ENCODE results near the gene TTC7B.
A peak's percentile ranks its signal among the peaks of the same experiment; 100 is the strongest.
"Not testable (repeated sequence)": the region's sequence is repeated elsewhere in the genome, so short reads cannot be mapped to it uniquely, and the experiment has no call there.

TTC7B gene

GRCh38 chr14:90831821-90832220, 15.6 kb upstream of the TTC7B start:
- H3K27ac ChIP-seq (ENCODE audit: insufficient read depth, low read depth, low read length, poor library complexity, severe bottlenecking), result no peak overlapping the region
- peaks cover 3% of the 10 kb centered on the region for H3K4me1 ChIP-seq (ENCODE audit: control insufficient read depth, insufficient read depth, low read length)
- H3K27me3 ChIP-seq (ENCODE audit: control insufficient read depth, insufficient read depth, low read length, poor library complexity, severe bottlenecking), result peaks cover 29% of the 10 kb centered on the region
- H3K9me3 ChIP-seq (ENCODE audit: control insufficient read depth, low read length), result no peaks in the 10 kb centered on the region
- H3K36me3 ChIP-seq (ENCODE audit: control insufficient read depth, insufficient read depth, low read length), result no peaks in the 10 kb centered on the region
- no peak overlapping the region for H3K4me3 ChIP-seq (ENCODE audit: insufficient read depth, low read depth, low read length)
- WGBS, 2 experiments, result 94 to 95% methylated on average over 10 of the region's 10 CpGs

GRCh38 chr14:90830931-90831701, 14.9 kb upstream of the TTC7B start:
- no peaks in the 10 kb centered on the region for H3K9me3 ChIP-seq (ENCODE audit: control insufficient read depth, low read length)
- H3K27me3 ChIP-seq (ENCODE audit: control insufficient read depth, insufficient read depth, low read length, poor library complexity, severe bottlenecking), result peaks cover 36% of the 10 kb centered on the region
- H3K36me3 ChIP-seq (ENCODE audit: control insufficient read depth, insufficient read depth, low read length), result no peaks in the 10 kb centered on the region
- H3K27ac ChIP-seq (ENCODE audit: insufficient read depth, low read depth, low read length, poor library complexity, severe bottlenecking), result no peak overlapping the region
- 90 to 92% methylated on average over 26 of the region's 26 CpGs for WGBS, 2 experiments
- no peak overlapping the region for H3K4me3 ChIP-seq (ENCODE audit: insufficient read depth, low read depth, low read length)
- H3K4me1 ChIP-seq (ENCODE audit: control insufficient read depth, insufficient read depth, low read length), result peaks cover 3% of the 10 kb centered on the region

GRCh38 chr14:90829677-90830076, 13.4 kb upstream of the TTC7B start:
- no peaks in the 10 kb centered on the region for H3K9me3 ChIP-seq (ENCODE audit: control insufficient read depth, low read length)
- peaks cover 3% of the 10 kb centered on the region for H3K4me1 ChIP-seq (ENCODE audit: control insufficient read depth, insufficient read depth, low read length)
- H3K4me3 ChIP-seq (ENCODE audit: insufficient read depth, low read depth, low read length), result no peak overlapping the region
- peaks cover 36% of the 10 kb centered on the region for H3K27me3 ChIP-seq (ENCODE audit: control insufficient read depth, insufficient read depth, low read length, poor library complexity, severe bottlenecking)
- H3K36me3 ChIP-seq (ENCODE audit: control insufficient read depth, insufficient read depth, low read length), result no peaks in the 10 kb centered on the region
- WGBS, 2 experiments, result 94 to 96% methylated on average over 4 of the region's 4 CpGs
- H3K27ac ChIP-seq (ENCODE audit: insufficient read depth, low read depth, low read length, poor library complexity, severe bottlenecking), result no peak overlapping the region

- peaks cover 36% of the 10 kb centered on the region for H3K27me3 ChIP-seq (ENCODE audit: control insufficient read depth, insufficient read depth, low read length, poor library complexity, severe bottlenecking)
- 88% methylated on average over 17 of the region's 17 CpGs for WGBS, 2 experiments
- H3K36me3 ChIP-seq (ENCODE audit: control insufficient read depth, insufficient read depth, low read length), result no peaks in the 10 kb centered on the region
- H3K4me3 ChIP-seq (ENCODE audit: insufficient read depth, low read depth, low read length), result no peak overlapping the region
- no peaks in the 10 kb centered on the region for H3K9me3 ChIP-seq (ENCODE audit: control insufficient read depth, low read length)
- H3K4me1 ChIP-seq (ENCODE audit: control insufficient read depth, insufficient read depth, low read length), result peaks cover 3% of the 10 kb centered on the region
- H3K27ac ChIP-seq (ENCODE audit: insufficient read depth, low read depth, low read length, poor library complexity, severe bottlenecking), result no peak overlapping the region
Observed at GRCh38 chr14:90828642-90829487, 12.6 kb upstream of the TTC7B start.

- Histone ChIP-seq H3K27ac (ENCODE audit: insufficient read depth, low read depth, low read length, poor library complexity, severe bottlenecking) (no peak overlapping the region), H3K4me1 (ENCODE audit: control insufficient read depth, insufficient read depth, low read length) (peaks cover 3% of the 10 kb centered on the region), H3K4me3 (ENCODE audit: insufficient read depth, low read depth, low read length) (peak overlapping the region; percentile 20), H3K36me3 (ENCODE audit: control insufficient read depth, insufficient read depth, low read length) (no peaks in the 10 kb centered on the region), H3K27me3 (ENCODE audit: control insufficient read depth, insufficient read depth, low read length, poor library complexity, severe bottlenecking) (peaks cover 36% of the 10 kb centered on the region), H3K9me3 (ENCODE audit: control insufficient read depth, low read length) (no peaks in the 10 kb centered on the region)
- 7% methylated on average over 42 of the region's 42 CpGs for WGBS, 2 experiments
Observed at GRCh38 chr14:90827919-90828610, 11.8 kb upstream of the TTC7B start.

- H3K27ac ChIP-seq (ENCODE audit: insufficient read depth, low read depth, low read length, poor library complexity, severe bottlenecking); H3K4me3 ChIP-seq (ENCODE audit: insufficient read depth, low read depth, low read length); H3K9me3 ChIP-seq (ENCODE audit: control insufficient read depth, low read length); H3K36me3 ChIP-seq (ENCODE audit: control insufficient read depth, insufficient read depth, low read length); H3K4me1 ChIP-seq (ENCODE audit: control insufficient read depth, insufficient read depth, low read length): not testable (repeated sequence)
- 81 to 84% methylated on average over 3 to 4 of the region's 4 CpGs for WGBS, 2 experiments
- H3K27me3 ChIP-seq (ENCODE audit: control insufficient read depth, insufficient read depth, low read length, poor library complexity, severe bottlenecking), result peaks cover 21% of the 10 kb centered on the region
Observed at GRCh38 chr14:90823542-90823941, 7.3 kb upstream of the TTC7B start.

GRCh38 chr14:90820958-90821357, 4.7 kb upstream of the TTC7B start:
- WGBS, 2 experiments, result 70 to 73% methylated on average over 11 of the region's 11 CpGs
- Histone ChIP-seq H3K27me3 (ENCODE audit: control insufficient read depth, insufficient read depth, low read length, poor library complexity, severe bottlenecking) (peaks cover 6% of the 10 kb centered on the region), H3K9me3 (ENCODE audit: control insufficient read depth, low read length) (no peaks in the 10 kb centered on the region), H3K4me3 (ENCODE audit: insufficient read depth, low read depth, low read length) (no peak overlapping the region), H3K4me1 (ENCODE audit: control insufficient read depth, insufficient read depth, low read length) (peaks cover 4% of the 10 kb centered on the region), H3K27ac (ENCODE audit: insufficient read depth, low read depth, low read length, poor library complexity, severe bottlenecking) (no peak overlapping the region), H3K36me3 (ENCODE audit: control insufficient read depth, insufficient read depth, low read length) (no peaks in the 10 kb centered on the region)

- Histone ChIP-seq H3K27ac (ENCODE audit: insufficient read depth, low read depth, low read length, poor library complexity, severe bottlenecking) (no peak overlapping the region), H3K4me1 (ENCODE audit: control insufficient read depth, insufficient read depth, low read length) (peaks cover 6% of the 10 kb centered on the region), H3K9me3 (ENCODE audit: control insufficient read depth, low read length) (no peaks in the 10 kb centered on the region), H3K27me3 (ENCODE audit: control insufficient read depth, insufficient read depth, low read length, poor library complexity, severe bottlenecking) (peaks cover 15% of the 10 kb centered on the region), H3K36me3 (ENCODE audit: control insufficient read depth, insufficient read depth, low read length) (no peaks in the 10 kb centered on the region), H3K4me3 (ENCODE audit: insufficient read depth, low read depth, low read length) (no peak overlapping the region)
- WGBS, 2 experiments, result 91 to 95% methylated on average over 5 of the region's 5 CpGs
Observed at GRCh38 chr14:90819734-90820393, 3.6 kb upstream of the TTC7B start.

- 92 to 93% methylated on average over 3 of the region's 3 CpGs for WGBS, 2 experiments
- Histone ChIP-seq H3K36me3 (ENCODE audit: control insufficient read depth, insufficient read depth, low read length) (no peaks in the 10 kb centered on the region), H3K4me1 (ENCODE audit: control insufficient read depth, insufficient read depth, low read length) (peaks cover 9% of the 10 kb centered on the region), H3K4me3 (ENCODE audit: insufficient read depth, low read depth, low read length) (no peak overlapping the region), H3K27me3 (ENCODE audit: control insufficient read depth, insufficient read depth, low read length, poor library complexity, severe bottlenecking) (peaks cover 15% of the 10 kb centered on the region), H3K9me3 (ENCODE audit: control insufficient read depth, low read length) (no peaks in the 10 kb centered on the region), H3K27ac (ENCODE audit: insufficient read depth, low read depth, low read length, poor library complexity, severe bottlenecking) (no peak overlapping the region)
Observed at GRCh38 chr14:90818715-90819114, 2.5 kb upstream of the TTC7B start.
